ENCODE measurements around the gene DCTN5. TPM values are rescaled to one million over a fixed set of nuclear protein-coding genes. Genes with fewer than 3 reads are reported as not detected.

The DCTN5 gene
- total RNA-seq, 2 donors from 2014 or later = 38.8 to 63.6 TPM

- intact Hi-C loops (cut with DNase I) = no loop called here
- Histone ChIP-seq H3K4me3 (no peak overlapping the region), H3K36me3 (no peaks in the 10 kb centered on the region), H3K27ac (no peak overlapping the region), H3K4me1 (replicated peaks) (no peaks in the 10 kb centered on the region), H3K9me3 (no peaks in the 10 kb centered on the region), H3K27me3 (replicated peaks; ENCODE audit: insufficient read depth) (no peaks in the 10 kb centered on the region)
- TF ChIP-seq CTCF (IDR thresholded peaks at IDR 0.05) (no peak), POLR2A (IDR thresholded peaks at IDR 0.05) (no peak), POLR2AphosphoS5 (IDR thresholded peaks at IDR 0.05) (no peak)
- no peak for DNase-seq (ENCODE audit: low spot score)
- 67% methylated on average over 8 of the region's 8 CpGs for whole genome bisulfite sequencing
Observed at GRCh38 chr16:23724096-23724784, 83.0 kb downstream of the DCTN5 start.

DNA sequence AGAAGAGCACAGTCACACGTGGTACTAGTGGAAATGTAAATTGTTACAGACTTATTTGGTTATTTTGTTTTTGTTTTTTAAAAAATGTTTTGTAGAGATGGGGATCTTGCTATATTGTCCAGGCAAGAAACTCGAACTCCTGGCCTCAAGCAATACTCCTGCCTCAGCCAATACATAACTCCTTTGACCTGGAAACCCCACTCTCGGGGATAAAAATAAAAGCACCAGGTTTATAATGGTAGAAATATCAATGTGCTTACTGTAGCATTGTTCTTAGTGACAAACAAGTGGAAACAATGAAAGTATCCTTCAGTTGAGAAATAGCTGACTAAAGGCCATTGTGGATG, 83.5 kb downstream of the DCTN5 start:
- intact Hi-C loops (cut with DNase I) = no loop called here
- DNase-seq (ENCODE audit: low spot score) = no peak
- H3K4me1 ChIP-seq (replicated peaks) = no peaks in the 10 kb centered on the region
- no peak overlapping the region for H3K4me3 ChIP-seq
- H3K36me3 ChIP-seq = no peaks in the 10 kb centered on the region
- no peak for TF ChIP-seq POLR2A (IDR thresholded peaks at IDR 0.05)
- no peak for TF ChIP-seq POLR2AphosphoS5 (IDR thresholded peaks at IDR 0.05)
- no peak for TF ChIP-seq CTCF (IDR thresholded peaks at IDR 0.05)
- H3K27me3 ChIP-seq (replicated peaks; ENCODE audit: insufficient read depth) = no peaks in the 10 kb centered on the region
- 73% methylated on average over 3 of the region's 3 CpGs for WGBS
- no peaks in the 10 kb centered on the region for H3K9me3 ChIP-seq
- no peak overlapping the region for H3K27ac ChIP-seq

DNA sequence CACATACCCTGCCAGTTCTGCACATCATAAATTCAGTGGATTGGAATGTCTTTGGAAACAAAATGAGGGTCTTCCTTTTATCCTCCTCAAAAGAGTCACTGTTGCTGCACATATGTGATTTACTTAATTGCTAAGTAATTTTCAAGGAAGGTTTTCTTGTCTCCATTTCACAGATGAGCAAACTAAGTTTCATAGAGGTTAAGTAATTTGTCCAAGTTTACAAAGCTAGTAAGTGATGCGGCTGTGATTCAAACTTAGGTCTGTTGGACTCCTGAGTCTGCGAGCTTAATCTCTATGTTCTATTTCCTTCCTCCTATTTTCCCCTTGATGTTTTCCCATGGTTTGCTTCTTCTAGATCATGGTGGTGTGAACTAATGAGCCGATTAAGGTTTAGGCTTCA, 85.4 kb downstream of the DCTN5 start:
- intact Hi-C loops (cut with DNase I) = no loop called here
- TF ChIP-seq CTCF (IDR thresholded peaks at IDR 0.05) (no peak), POLR2AphosphoS5 (IDR thresholded peaks at IDR 0.05) (no peak), POLR2A (IDR thresholded peaks at IDR 0.05) (no peak)
- Histone ChIP-seq H3K36me3 (no peaks in the 10 kb centered on the region), H3K27ac (no peak overlapping the region), H3K4me3 (no peak overlapping the region), H3K4me1 (replicated peaks) (no peaks in the 10 kb centered on the region), H3K27me3 (replicated peaks; ENCODE audit: insufficient read depth) (no peaks in the 10 kb centered on the region), H3K9me3 (no peaks in the 10 kb centered on the region)
- no peak for DNase-seq (ENCODE audit: low spot score)
- 90% methylated on average over 3 of the region's 3 CpGs for WGBS

Other genes with a start within 250 kb of the DCTN5 start
- 10 to 100 TPM; 34.0 to 35.3 TPM for gene COG7, start 188.3 kb upstream of the DCTN5 start, total RNA-seq
- 100 to 1,000 TPM in 1 of 2 donors, 10 to 100 TPM in 1; 75.7 to 105 TPM for gene GGA2, start 131.0 kb upstream of the DCTN5 start, total RNA-seq
- 10 to 100 TPM; 40.3 to 60.2 TPM for gene EARS2, start 84.1 kb upstream of the DCTN5 start, total RNA-seq
- gene UBFD1, start 83.7 kb upstream of the DCTN5 start, total RNA-seq = 100 to 1,000 TPM in 1 of 2 donors, 10 to 100 TPM in 1; 92.2 to 218 TPM
- 100 to 1,000 TPM in 1 of 2 donors, 10 to 100 TPM in 1; 82.3 to 129 TPM for gene NDUFAB1, start 45.1 kb upstream of the DCTN5 start, total RNA-seq
- gene PALB2, start 156 bp upstream of the DCTN5 start, total RNA-seq = 10 to 100 TPM; 10.8 to 15.6 TPM
- gene PLK1, start 37.4 kb downstream of the DCTN5 start, total RNA-seq = 1 to 10 TPM; 2.6 to 8.7 TPM
- 1 to 10 TPM; 2.9 to 6.0 TPM for gene ERN2, start 71.8 kb downstream of the DCTN5 start, total RNA-seq
- gene CHP2, start 113.6 kb downstream of the DCTN5 start, total RNA-seq = 1 to 10 TPM; 1.9 to 3.7 TPM
- 10 to 100 TPM in 1 of 2 donors, 1 to 10 TPM in 1; 2.9 to 28.6 TPM for gene PRKCB, start 194.5 kb downstream of the DCTN5 start, total RNA-seq